Fibroblast of the aortic adventitia (primary cell): ENCODE results near the gene RCVRN. TPM values are rescaled to one million over a fixed set of nuclear protein-coding genes. Genes with fewer than 3 reads are reported as not detected.

Experiments used
- DNase-seq: peaks from one replicate; pipeline ENCODE4 v3.0.0-alpha.2; 2010; ENCODE audit warnings: low read depth
- H3K4me3 ChIP-seq: 2 replicates; pipeline ENCODE4 v1.5.1; 2011; ENCODE audit warnings: low read depth, mild to moderate bottlenecking, control low read depth, low read length, moderate library complexity
- CTCF ChIP-seq: IDR thresholded peaks from 2 replicates; pipeline ENCODE4 v1.5.1; 2011; ENCODE audit warnings: mild to moderate bottlenecking, low read length, control low read depth, inconsistent platforms; ENCODE audit not compliant: insufficient read depth
- total RNA-seq: library from RNA; depleted of rRNA; stranded (reverse); fragments of >200 nt; gene quantifications from 2 replicates; pipeline ENCODE4 v1.2.3, GENCODE V29; 2012; ENCODE audit warnings: low replicate concordance

Gene RCVRN
- not detected in 2 replicates for total RNA-seq

GRCh38 chr17:9905078-9905415 lies at the start of gene RCVRN:
RCVRN (minus strand) TSS chr17:9905271; CDS start chr17:9905180, 91 bp downstream.
- TF ChIP-seq CTCF: no peak
- DNase-seq: no peak
- no peak within 1 kb of the TSS for H3K4me3 ChIP-seq

GRCh38 chr17:9953492-9953891 lies 48.4 kb upstream of the RCVRN start:
- no peak for TF ChIP-seq CTCF
- no peak overlapping the region for H3K4me3 ChIP-seq
- DNase-seq: no peak

GRCh38 chr17:9951803-9952202 lies 46.7 kb upstream of the RCVRN start:
- TF ChIP-seq CTCF: no peak
- DNase-seq: no peak
- no peak overlapping the region for H3K4me3 ChIP-seq

GRCh38 chr17:9948928-9949327 lies 43.9 kb upstream of the RCVRN start:
- no peak for DNase-seq
- TF ChIP-seq CTCF: no peak
- H3K4me3 ChIP-seq: no peak overlapping the region

DNA sequence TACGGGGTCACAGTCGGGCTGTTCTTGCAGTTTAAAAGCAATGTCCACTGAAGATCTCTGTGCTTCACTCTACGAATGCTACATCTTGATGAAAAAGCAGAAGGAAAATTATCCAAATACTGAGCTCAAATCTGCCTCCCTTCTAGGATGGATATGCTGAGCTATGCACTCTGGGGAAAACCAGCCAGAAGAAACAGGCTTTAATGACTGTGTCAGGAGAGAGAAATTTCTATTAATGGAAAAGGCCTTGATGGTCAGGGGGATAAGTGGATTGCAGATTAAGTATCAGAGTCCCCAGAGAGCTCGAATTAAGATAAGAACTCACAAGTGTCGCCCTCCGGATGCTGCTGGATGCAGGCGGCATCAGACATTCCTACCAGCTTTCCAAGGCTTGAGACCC lies 39.6 kb upstream of the RCVRN start:
- H3K4me3 ChIP-seq: no peak overlapping the region
- no peak for TF ChIP-seq CTCF
- DNase-seq: no peak

- no peak for TF ChIP-seq CTCF
- DNase-seq: no peak
- no peak overlapping the region for H3K4me3 ChIP-seq
These were observed 38.3 kb upstream of the RCVRN start for GRCh38 chr17:9943343-9943742.

DNA sequence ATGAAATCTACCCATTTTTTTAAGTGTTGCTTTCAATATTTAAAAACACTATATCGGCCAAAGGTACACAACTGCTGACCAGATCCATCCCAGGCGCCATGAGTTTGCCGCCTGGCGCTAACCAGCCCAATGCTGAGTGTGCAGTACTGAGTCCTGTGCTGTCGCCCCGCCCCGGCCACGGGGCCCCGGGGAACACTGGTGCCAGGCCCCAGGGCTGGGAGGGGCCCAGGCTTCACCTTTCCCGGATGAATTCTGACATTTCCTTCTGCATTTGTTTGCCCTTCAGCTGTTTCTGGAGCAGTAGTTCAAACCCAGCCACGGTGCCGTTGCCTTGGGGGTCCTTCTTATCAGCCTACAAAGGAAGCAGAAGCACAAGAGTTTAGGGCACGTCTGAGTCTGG lies 37.8 kb upstream of the RCVRN start:
- no peak for DNase-seq
- no peak for TF ChIP-seq CTCF
- no peak overlapping the region for H3K4me3 ChIP-seq
